Caco-2 (cell line): ENCODE results near the gene ERGIC1. TPM values are rescaled to one million over a fixed set of nuclear protein-coding genes. Genes with fewer than 3 reads are reported as not detected.

Source experiments
- BruUV-seq: library from RNA; stranded (reverse); fragments of 400-500 nt; replicated peaks from 2 replicates; lab custom pipeline; 2021; lab: Mats Ljungman, UMichigan
- CTCF ChIA-PET: fragments of 300-600 bp; sonication (Branson Sonifier 250); formaldehyde crosslinking; loops from one replicate; lab custom pipeline; 2022; ENCODE audit warnings: antibody characterized with exemption; lab: Charles Lee
- POLR2A ChIA-PET: fragments of 300-600 bp; sonication (Branson Sonifier 250); formaldehyde crosslinking; loops from one replicate; lab custom pipeline; 2022; ENCODE audit warnings: antibody characterized with exemption; lab: Charles Lee
- DNase-seq, 2 experiments: peaks; one replicate each; pipeline versions ENCODE4 v3.0.0 to v3.0.0-alpha.2; 2020 to 2022
- H3K27me3 ChIP-seq: replicated peaks from 2 replicates; pipeline ENCODE4 v1.6.0; 2011; ENCODE audit warnings: low read length; ENCODE audit not compliant: control insufficient read depth, insufficient read depth
- H3K36me3 ChIP-seq: 2 replicates; pipeline ENCODE4 v1.5.1; 2011; ENCODE audit warnings: low read length; ENCODE audit not compliant: control insufficient read depth, insufficient read depth
- H3K4me1 ChIP-seq: fragments of 250-450 bp; sonication (Bioruptor Pico); 2 replicates; pipeline ENCODE4 v1.5.1; 2020; ENCODE audit warnings: mild to moderate bottlenecking
- H3K4me3 ChIP-seq: 2 replicates; pipeline ENCODE4 v1.5.1; 2011; ENCODE audit warnings: low read depth, mild to moderate bottlenecking, control low read depth, low read length
- H3K9me3 ChIP-seq: fragments of 250-450 bp; sonication (Bioruptor Pico); 2 replicates; pipeline ENCODE4 v1.5.1; 2020; ENCODE audit warnings: mild to moderate bottlenecking, moderate library complexity
- H3K27ac Mint-ChIP-seq: one replicate; pipeline ENCODE4 v1.8.0; 2022; ENCODE audit warnings: mixed read lengths; ENCODE audit not compliant: unreplicated experiment
- H3K27me3 Mint-ChIP-seq: one replicate; pipeline ENCODE4 v1.8.0; 2022; ENCODE audit warnings: mixed read lengths; ENCODE audit not compliant: insufficient read depth, unreplicated experiment
- H3K36me3 Mint-ChIP-seq: one replicate; pipeline ENCODE4 v1.8.0; 2022; ENCODE audit warnings: mild to moderate bottlenecking, mixed read lengths; ENCODE audit not compliant: insufficient read depth, unreplicated experiment
- H3K4me1 Mint-ChIP-seq: one replicate; pipeline ENCODE4 v1.8.0; 2022; ENCODE audit warnings: low read depth, mixed read lengths; ENCODE audit not compliant: unreplicated experiment
- H3K4me3 Mint-ChIP-seq: one replicate; pipeline ENCODE4 v1.8.0; 2022; ENCODE audit warnings: mild to moderate bottlenecking, moderate library complexity, mixed read lengths; ENCODE audit not compliant: unreplicated experiment
- H3K9me3 Mint-ChIP-seq: one replicate; pipeline ENCODE4 v1.8.0; 2022; ENCODE audit warnings: mixed read lengths; ENCODE audit not compliant: unreplicated experiment
- intact Hi-C: fragments of 100-400 bp; cut with micrococcal nuclease; formaldehyde crosslinking; loops from one replicate; pipeline ENCODE4 v1.10.0; 2022; ENCODE audit not compliant: unreplicated experiment
- total RNA-seq: library from RNA; stranded (reverse); gene quantifications from 2 replicates; pipeline ENCODE4 v1.2.3, GENCODE V29; 2022
- TF ChIP-seq, protein P1 (sequence below), 2 experiments: fragments of 200-600 bp in 1 of 2; IDR thresholded peaks; 1 replicate in 1 of 2; 2 replicates in 1 of 2; pipeline versions ENCODE4 v1.5.1 to v1.8.0; 2011 to 2022; ENCODE audit warnings: antibody characterized with exemption in 1 of 2, control low read depth in 1 of 2, inconsistent platforms in 1 of 2, low read depth in 1 of 2, low read length in 1 of 2, mild to moderate bottlenecking in 1 of 2, moderate library complexity in 1 of 2; ENCODE audit not compliant: insufficient read depth in 1 of 2, severe bottlenecking in 1 of 2, unreplicated experiment in 1 of 2

Gene ERGIC1
- total RNA-seq, 1 experiment from 2014 or later = 161 TPM

DNA sequence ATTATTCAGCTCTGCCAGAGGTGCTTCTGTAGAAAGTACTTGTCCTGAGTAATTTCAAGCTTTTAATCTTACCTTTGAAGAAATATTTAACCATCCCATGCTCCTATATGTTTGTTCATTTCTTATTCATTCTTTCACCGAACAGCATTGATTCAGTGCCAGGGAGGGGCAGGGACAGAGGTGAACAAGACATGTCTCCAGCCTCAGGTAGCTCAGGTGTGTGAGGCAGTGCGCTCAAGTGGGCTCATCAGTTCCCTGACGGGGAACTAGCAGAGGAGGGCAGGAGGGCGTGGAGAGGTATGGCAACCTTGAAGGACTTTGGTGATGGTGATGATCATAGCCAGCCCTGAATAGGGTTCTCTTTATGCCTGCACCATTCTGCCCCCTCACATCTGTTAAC is 25.9 kb downstream of the ERGIC1 start:
- Mint-ChIP-seq H3K36me3 (peaks cover 64% of the 10 kb centered on the region), H3K9me3 (no peaks in the 10 kb centered on the region), H3K4me3 (peak overlapping the region; percentile 67), H3K27ac (peak overlapping the region; percentile 97), H3K4me1 (peaks cover 62% of the 10 kb centered on the region), H3K27me3 (no peaks in the 10 kb centered on the region)
- intact Hi-C loops = loop anchor here (1.0 to 5.0 kb wide), 3 partner anchors 26 to 143 kb away; partner anchors contain the start of gene ERGIC1
- ChIA-PET CTCF (interaction anchor here (1.0 to 3.3 kb wide), 8 partner anchors 42 to 145 kb away, joined by 3 to 40 read pairs (median 6); partner anchors contain the start of genes DUSP1 and RPL26L1), POLR2A (interaction anchor here (0.6 to 2.7 kb wide), 4 partner anchors 45 to 1090 kb away, joined by 3 to 94 read pairs (median 3); partner anchors contain the start of gene DUSP1)
- BruUV-seq = no TSS peak
- no peak for DNase-seq
- Histone ChIP-seq H3K27me3 (no peaks in the 10 kb centered on the region), H3K36me3 (peaks cover 1% of the 10 kb centered on the region; the same call in 1 of the 2 replicates), H3K4me3 (no peak overlapping the region), H3K9me3 (no peaks in the 10 kb centered on the region), H3K4me1 (peaks cover 67% of the 10 kb centered on the region)
- TF ChIP-seq, protein P1, sequence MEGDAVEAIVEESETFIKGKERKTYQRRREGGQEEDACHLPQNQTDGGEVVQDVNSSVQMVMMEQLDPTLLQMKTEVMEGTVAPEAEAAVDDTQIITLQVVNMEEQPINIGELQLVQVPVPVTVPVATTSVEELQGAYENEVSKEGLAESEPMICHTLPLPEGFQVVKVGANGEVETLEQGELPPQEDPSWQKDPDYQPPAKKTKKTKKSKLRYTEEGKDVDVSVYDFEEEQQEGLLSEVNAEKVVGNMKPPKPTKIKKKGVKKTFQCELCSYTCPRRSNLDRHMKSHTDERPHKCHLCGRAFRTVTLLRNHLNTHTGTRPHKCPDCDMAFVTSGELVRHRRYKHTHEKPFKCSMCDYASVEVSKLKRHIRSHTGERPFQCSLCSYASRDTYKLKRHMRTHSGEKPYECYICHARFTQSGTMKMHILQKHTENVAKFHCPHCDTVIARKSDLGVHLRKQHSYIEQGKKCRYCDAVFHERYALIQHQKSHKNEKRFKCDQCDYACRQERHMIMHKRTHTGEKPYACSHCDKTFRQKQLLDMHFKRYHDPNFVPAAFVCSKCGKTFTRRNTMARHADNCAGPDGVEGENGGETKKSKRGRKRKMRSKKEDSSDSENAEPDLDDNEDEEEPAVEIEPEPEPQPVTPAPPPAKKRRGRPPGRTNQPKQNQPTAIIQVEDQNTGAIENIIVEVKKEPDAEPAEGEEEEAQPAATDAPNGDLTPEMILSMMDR (IDR thresholded peaks at IDR 0.05; ENCODE audit: insufficient read depth in 1 of 2, low read depth in 1 of 2, low read length in 1 of 2, severe bottlenecking in 1 of 2, unreplicated experiment in 1 of 2) = no peak

- peak overlapping the region; percentile 97 for H3K27ac Mint-ChIP-seq
- ChIA-PET POLR2A (interaction anchor here (0.6 to 2.7 kb wide), 4 partner anchors 44 to 1089 kb away, joined by 3 to 94 read pairs (median 3); partner anchors contain the start of gene DUSP1), CTCF (interaction anchor here (1.3 to 3.3 kb wide), 2 partner anchors 89 to 144 kb away, joined by 4 to 40 read pairs; partner anchors contain the start of gene DUSP1)
- BruUV-seq = no TSS peak
- no peaks in the 10 kb centered on the region for H3K9me3 ChIP-seq
- no peaks in the 10 kb centered on the region for H3K36me3 ChIP-seq
- H3K4me1 ChIP-seq = peaks cover 74% of the 10 kb centered on the region
- peaks cover 69% of the 10 kb centered on the region for H3K36me3 Mint-ChIP-seq
- no peaks in the 10 kb centered on the region for H3K9me3 Mint-ChIP-seq
- TF ChIP-seq, protein P1 (IDR thresholded peaks at IDR 0.05; ENCODE audit: insufficient read depth in 1 of 2, low read depth in 1 of 2, low read length in 1 of 2, severe bottlenecking in 1 of 2, unreplicated experiment in 1 of 2) = no peak
- intact Hi-C loops = no loop called here
- H3K4me3 ChIP-seq = no peak overlapping the region
- DNase-seq = no peak
- peak overlapping the region; percentile 67 for H3K4me3 Mint-ChIP-seq
- H3K27me3 Mint-ChIP-seq = no peaks in the 10 kb centered on the region
- no peaks in the 10 kb centered on the region for H3K27me3 ChIP-seq
- H3K4me1 Mint-ChIP-seq = peaks cover 67% of the 10 kb centered on the region
Measured at GRCh38 chr5:172860520-172861443, 26.7 kb downstream of the ERGIC1 start.

GRCh38 chr5:172861461-172861860 is 27.4 kb downstream of the ERGIC1 start:
- DNase-seq = no peak
- H3K9me3 Mint-ChIP-seq = no peaks in the 10 kb centered on the region
- peaks cover 66% of the 10 kb centered on the region for H3K4me1 Mint-ChIP-seq
- intact Hi-C loops = no loop called here
- H3K9me3 ChIP-seq = no peaks in the 10 kb centered on the region
- H3K4me3 Mint-ChIP-seq = peak overlapping the region; percentile 30
- no peak overlapping the region for H3K4me3 ChIP-seq
- BruUV-seq = no TSS peak
- TF ChIP-seq, protein P1 (IDR thresholded peaks at IDR 0.05; ENCODE audit: insufficient read depth in 1 of 2, low read depth in 1 of 2, low read length in 1 of 2, severe bottlenecking in 1 of 2, unreplicated experiment in 1 of 2) = no peak
- H3K27ac Mint-ChIP-seq = peak overlapping the region; percentile 97
- H3K27me3 ChIP-seq = no peaks in the 10 kb centered on the region
- peaks cover 73% of the 10 kb centered on the region for H3K4me1 ChIP-seq
- no peaks in the 10 kb centered on the region for H3K36me3 ChIP-seq
- no peaks in the 10 kb centered on the region for H3K27me3 Mint-ChIP-seq
- POLR2A ChIA-PET = no interaction called here
- peaks cover 65% of the 10 kb centered on the region for H3K36me3 Mint-ChIP-seq
- CTCF ChIA-PET = interaction anchor here (3.3 kb wide), 1 partner anchor 90 kb away, joined by 40 read pairs; the partner anchor contains the start of gene DUSP1
